CD4-positive, alpha-beta T cell (primary cell): ENCODE results near the gene UBALD1. TPM values are rescaled to one million over a fixed set of nuclear protein-coding genes. Genes with fewer than 3 reads are reported as not detected.

ENCODE experiments used
- ATAC-seq: fragments of 200-7000 bp; cut with Tn5 transposase; one replicate; pipeline ENCODE4 v1.10.0; 2022; ENCODE audit warnings: mild to moderate bottlenecking; ENCODE audit not compliant: poor library complexity
- CTCF ChIA-PET: fragments of 350-600 bp; sonication (Branson Sonifier 250); formaldehyde crosslinking; loops from one replicate; lab custom pipeline; 2021; ENCODE audit warnings: antibody characterized with exemption, inconsistent platforms; lab: Charles Lee
- POLR2A ChIA-PET: fragments of 350-600 bp; sonication (Branson Sonifier 250); formaldehyde crosslinking; loops from one replicate; lab custom pipeline; 2021; ENCODE audit warnings: antibody characterized with exemption, inconsistent platforms; lab: Charles Lee
- DNase-seq, 14 experiments: peaks; one replicate each; pipeline ENCODE4 v3.0.0-alpha.2; 2013 to 2020; ENCODE audit warnings: mixed read lengths in 2 of 14
- H3K27ac ChIP-seq, 2 donors: one replicate each; pipeline versions ENCODE4 v1.5.1 to v1.7.0; 2013; ENCODE audit warnings: low read length in 2 of 2, low read depth in 1 of 2, mild to moderate bottlenecking in 1 of 2
- H3K27me3 ChIP-seq, 2 experiments: 1 replicate in 1 of 2; 2 replicates in 1 of 2; pipeline versions ENCODE4 v1.6.1 to v1.7.0; 2013; ENCODE audit warnings: low read length in 2 of 2, control low read depth in 1 of 2, mild to moderate bottlenecking in 1 of 2, moderate library complexity in 1 of 2; ENCODE audit not compliant: insufficient read depth in 2 of 2, control insufficient read depth in 1 of 2
- H3K36me3 ChIP-seq: one replicate; pipeline ENCODE4 v1.6.1; 2013; ENCODE audit warnings: low read length, control low read depth; ENCODE audit not compliant: insufficient read depth
- H3K4me1 ChIP-seq: one replicate; pipeline ENCODE4 v1.6.1; 2013; ENCODE audit warnings: low read length, control low read depth; ENCODE audit not compliant: insufficient read depth
- H3K4me3 ChIP-seq: one replicate; pipeline ENCODE4 v1.5.1; 2013; ENCODE audit warnings: mild to moderate bottlenecking, low read length, moderate library complexity
- H3K9me3 ChIP-seq, 2 experiments: 1 replicate in 1 of 2; 2 replicates in 1 of 2; pipeline versions ENCODE4 v1.6.1 to v1.7.0; 2013; ENCODE audit warnings: low read length in 2 of 2, mild to moderate bottlenecking in 2 of 2, control low read depth in 1 of 2, moderate library complexity in 1 of 2; ENCODE audit not compliant: control insufficient read depth in 1 of 2, insufficient read depth in 1 of 2
- H3K27ac Mint-ChIP-seq: one replicate; pipeline ENCODE4 v1.8.0; 2020; ENCODE audit warnings: mixed read lengths
- H3K27me3 Mint-ChIP-seq: one replicate; pipeline ENCODE4 v1.8.0; 2021; ENCODE audit warnings: mixed read lengths
- H3K36me3 Mint-ChIP-seq: one replicate; pipeline ENCODE4 v1.8.0; 2021; ENCODE audit warnings: low read depth, mixed read lengths
- H3K4me1 Mint-ChIP-seq: one replicate; pipeline ENCODE4 v1.8.0; 2021; ENCODE audit warnings: low read depth, mixed read lengths
- H3K4me3 Mint-ChIP-seq: one replicate; pipeline ENCODE4 v1.8.0; 2020; ENCODE audit warnings: mild to moderate bottlenecking, mixed read lengths
- H3K9me3 Mint-ChIP-seq: one replicate; pipeline ENCODE4 v1.8.0; 2020; ENCODE audit warnings: mixed read lengths
- intact Hi-C, 2 experiments: fragments of 100-400 bp; cut with DNase I in 1 of 2; cut with micrococcal nuclease in 1 of 2; formaldehyde crosslinking; loops; one replicate each; pipeline versions ENCODE4 v1.15.1 to v1.9.0; 2023 to 2025; cut with DNase I, micrococcal nuclease
- total RNA-seq, 174 experiments: library from RNA in 2 of 174; stranded (reverse) in 2 of 174; gene quantifications; one replicate each; pipeline ENCODE4 v1.2.3 and lab custom pipeline; 2021 to 2026
- TF ChIP-seq, protein P1 (sequence below): fragments of 200-600 bp; IDR thresholded peaks from one replicate; pipeline ENCODE4 v1.8.0; 2022; ENCODE audit warnings: antibody characterized with exemption, mild to moderate bottlenecking

UBALD1 gene
- total RNA-seq, 2 experiments from 2014 or later = 17.5 to 19.3 TPM

- H3K27me3 Mint-ChIP-seq = no peaks in the 10 kb centered on the region
- no peaks in the 10 kb centered on the region for H3K9me3 Mint-ChIP-seq
- Histone ChIP-seq H3K27me3 (no peaks in the 10 kb centered on the region), H3K9me3 (no peaks in the 10 kb centered on the region), H3K4me1 (peaks cover 58% of the 10 kb centered on the region), H3K4me3 (peak overlapping the region; percentile 60), H3K27ac (no peak overlapping the region), H3K36me3 (peaks cover 14% of the 10 kb centered on the region)
- intact Hi-C loops = loop anchor here (5.0 to 10.0 kb wide), 5 partner anchors 192 to 1478 kb away; partner anchors contain the start of genes CORO7 (in 1 of the 2), PAM16 (in 1 of the 2), ROGDI (in 1 of the 2) and ZNF213 (in 1 of the 2)
- ChIA-PET POLR2A (interaction anchor here (4.9 kb wide), 1 partner anchor 12 kb away, joined by 54 read pairs; the partner anchor contains the start of gene MGRN1), CTCF (no interaction called here)
- TF ChIP-seq, protein P1, sequence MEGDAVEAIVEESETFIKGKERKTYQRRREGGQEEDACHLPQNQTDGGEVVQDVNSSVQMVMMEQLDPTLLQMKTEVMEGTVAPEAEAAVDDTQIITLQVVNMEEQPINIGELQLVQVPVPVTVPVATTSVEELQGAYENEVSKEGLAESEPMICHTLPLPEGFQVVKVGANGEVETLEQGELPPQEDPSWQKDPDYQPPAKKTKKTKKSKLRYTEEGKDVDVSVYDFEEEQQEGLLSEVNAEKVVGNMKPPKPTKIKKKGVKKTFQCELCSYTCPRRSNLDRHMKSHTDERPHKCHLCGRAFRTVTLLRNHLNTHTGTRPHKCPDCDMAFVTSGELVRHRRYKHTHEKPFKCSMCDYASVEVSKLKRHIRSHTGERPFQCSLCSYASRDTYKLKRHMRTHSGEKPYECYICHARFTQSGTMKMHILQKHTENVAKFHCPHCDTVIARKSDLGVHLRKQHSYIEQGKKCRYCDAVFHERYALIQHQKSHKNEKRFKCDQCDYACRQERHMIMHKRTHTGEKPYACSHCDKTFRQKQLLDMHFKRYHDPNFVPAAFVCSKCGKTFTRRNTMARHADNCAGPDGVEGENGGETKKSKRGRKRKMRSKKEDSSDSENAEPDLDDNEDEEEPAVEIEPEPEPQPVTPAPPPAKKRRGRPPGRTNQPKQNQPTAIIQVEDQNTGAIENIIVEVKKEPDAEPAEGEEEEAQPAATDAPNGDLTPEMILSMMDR = no peak
- no peak for ATAC-seq
- H3K4me3 Mint-ChIP-seq = peak overlapping the region; percentile 91
- H3K36me3 Mint-ChIP-seq = peaks cover 16% of the 10 kb centered on the region
- H3K4me1 Mint-ChIP-seq = peaks cover 26% of the 10 kb centered on the region
- peak overlapping the region; percentile 17 for H3K27ac Mint-ChIP-seq
- no peak for DNase-seq
Observed at GRCh38 chr16:4612977-4613635, 1.6 kb downstream of the UBALD1 start.

- Histone ChIP-seq H3K4me1 (peaks cover 52% of the 10 kb centered on the region), H3K9me3 (peaks cover 0 to 4% of the 10 kb centered on the region in 2 experiments), H3K36me3 (peaks cover 15% of the 10 kb centered on the region), H3K4me3 (no peak overlapping the region), H3K27ac (no peak overlapping the region), H3K27me3 (no peaks in the 10 kb centered on the region)
- peak overlapping the region; percentile 17 for H3K27ac Mint-ChIP-seq
- peak overlapping the region; percentile 48 for H3K4me3 Mint-ChIP-seq
- no peaks in the 10 kb centered on the region for H3K27me3 Mint-ChIP-seq
- ChIA-PET POLR2A (interaction anchor here (0.7 to 4.9 kb wide), 2 partner anchors 13 to 39 kb away, joined by 3 to 54 read pairs; partner anchors contain the start of gene MGRN1), CTCF (no interaction called here)
- ATAC-seq (no peak), DNase-seq (no peak)
- H3K36me3 Mint-ChIP-seq = peaks cover 16% of the 10 kb centered on the region
- H3K9me3 Mint-ChIP-seq = no peaks in the 10 kb centered on the region
- TF ChIP-seq, protein P1 = no peak
- intact Hi-C loops = loop anchor here (5.0 to 10.0 kb wide), 5 partner anchors 192 to 1478 kb away; partner anchors contain the start of genes CORO7 (in 1 of the 2), PAM16 (in 1 of the 2), ROGDI (in 1 of the 2) and ZNF213 (in 1 of the 2)
- peaks cover 26% of the 10 kb centered on the region for H3K4me1 Mint-ChIP-seq
Observed at GRCh38 chr16:4612474-4612931, 2.2 kb downstream of the UBALD1 start.

- Mint-ChIP-seq H3K4me1 (peaks cover 24% of the 10 kb centered on the region), H3K27me3 (no peaks in the 10 kb centered on the region), H3K27ac (no peak overlapping the region), H3K36me3 (peaks cover 16% of the 10 kb centered on the region), H3K4me3 (peak overlapping the region; percentile 15), H3K9me3 (no peaks in the 10 kb centered on the region)
- H3K9me3 ChIP-seq = peaks cover 0 to 4% of the 10 kb centered on the region in 2 experiments
- POLR2A ChIA-PET = interaction anchor here (0.7 kb wide), 1 partner anchor 40 kb away, joined by 3 read pairs; no protein-coding TSS in a partner anchor
- no peaks in the 10 kb centered on the region for H3K27me3 ChIP-seq
- TF ChIP-seq, protein P1 = no peak
- H3K4me3 ChIP-seq = no peak overlapping the region
- intact Hi-C loops = loop anchor here (5.0 to 10.0 kb wide), 5 partner anchors 193 to 1477 kb away; partner anchors contain the start of genes CORO7 (in 1 of the 2), PAM16 (in 1 of the 2), ROGDI (in 1 of the 2) and ZNF213 (in 1 of the 2)
- no peak for DNase-seq
- H3K36me3 ChIP-seq = peaks cover 15% of the 10 kb centered on the region
- no peak for ATAC-seq
- peaks cover 42% of the 10 kb centered on the region for H3K4me1 ChIP-seq
- CTCF ChIA-PET = no interaction called here
- H3K27ac ChIP-seq = no peak overlapping the region
Observed at GRCh38 chr16:4611337-4612021, 3.2 kb downstream of the UBALD1 start.
